Transverse colon (tissue), 4 donors: Measurements from ENCODE around the gene TMEM97.

Source experiments
- POLR2A ChIP-seq: fragments of 450-650 bp; IDR thresholded peaks from one replicate; pipeline ENCODE4 v1.6.1; 2016; ENCODE audit warnings: antibody characterized with exemption, mild to moderate bottlenecking, moderate library complexity
- POLR2AphosphoS5 ChIP-seq, 3 donors: sonication (generic); formaldehyde crosslinking; IDR thresholded peaks; one replicate each; pipeline ENCODE4 v1.6.1; 2016; ENCODE audit warnings: antibody characterized with exemption in 3 of 3
- TF ChIP-seq, protein P1 (sequence below), 5 experiments: fragments of 200-600 bp in 3 of 5; fragments of 450-650 bp in 2 of 5; sonication (generic) in 3 of 5; IDR thresholded peaks; 1 replicate in 2 of 5; 2 replicates in 3 of 5; pipeline ENCODE4 v1.5.1; 2016 to 2017; ENCODE audit warnings: antibody characterized with exemption in 5 of 5, inconsistent platforms in 3 of 5, mild to moderate bottlenecking in 2 of 5, moderate library complexity in 1 of 5

GRCh38 chr17:28325211-28325610, 6.2 kb downstream of the TMEM97 start:
- TF ChIP-seq, protein P1, sequence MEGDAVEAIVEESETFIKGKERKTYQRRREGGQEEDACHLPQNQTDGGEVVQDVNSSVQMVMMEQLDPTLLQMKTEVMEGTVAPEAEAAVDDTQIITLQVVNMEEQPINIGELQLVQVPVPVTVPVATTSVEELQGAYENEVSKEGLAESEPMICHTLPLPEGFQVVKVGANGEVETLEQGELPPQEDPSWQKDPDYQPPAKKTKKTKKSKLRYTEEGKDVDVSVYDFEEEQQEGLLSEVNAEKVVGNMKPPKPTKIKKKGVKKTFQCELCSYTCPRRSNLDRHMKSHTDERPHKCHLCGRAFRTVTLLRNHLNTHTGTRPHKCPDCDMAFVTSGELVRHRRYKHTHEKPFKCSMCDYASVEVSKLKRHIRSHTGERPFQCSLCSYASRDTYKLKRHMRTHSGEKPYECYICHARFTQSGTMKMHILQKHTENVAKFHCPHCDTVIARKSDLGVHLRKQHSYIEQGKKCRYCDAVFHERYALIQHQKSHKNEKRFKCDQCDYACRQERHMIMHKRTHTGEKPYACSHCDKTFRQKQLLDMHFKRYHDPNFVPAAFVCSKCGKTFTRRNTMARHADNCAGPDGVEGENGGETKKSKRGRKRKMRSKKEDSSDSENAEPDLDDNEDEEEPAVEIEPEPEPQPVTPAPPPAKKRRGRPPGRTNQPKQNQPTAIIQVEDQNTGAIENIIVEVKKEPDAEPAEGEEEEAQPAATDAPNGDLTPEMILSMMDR (IDR thresholded peaks at IDR 0.05), result no peak
- no peak for TF ChIP-seq POLR2AphosphoS5 (IDR thresholded peaks at IDR 0.05)
- TF ChIP-seq POLR2A, result no peak
